Measurements from ENCODE around the gene CD109. TPM values are rescaled to one million over a fixed set of nuclear protein-coding genes. Genes with fewer than 3 reads are reported as not detected.

CD109 gene
- total and polyA plus RNA-seq, 11 donors: 1.9 to 30.5 (median 10.7) TPM

DNA sequence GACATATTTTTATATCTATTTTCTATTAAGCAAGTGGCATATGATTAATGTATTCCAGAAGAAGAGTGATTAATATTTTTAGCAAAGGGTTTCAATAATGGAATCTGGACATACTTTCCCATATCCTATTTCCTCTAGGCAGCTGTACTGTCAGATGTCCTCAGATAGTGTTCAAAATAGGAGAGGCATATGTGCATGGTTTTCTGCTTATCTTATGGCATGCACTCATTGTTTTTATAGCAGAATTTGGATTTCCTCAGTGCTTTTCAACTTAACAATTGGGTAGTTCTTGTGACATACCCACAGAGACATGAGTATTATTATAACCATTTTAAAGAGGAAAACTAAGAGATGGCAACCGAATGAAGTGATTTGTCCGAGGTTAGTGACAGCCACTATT lies 29.6 kb upstream of the CD109 start:
- DNase-seq (no peak), ATAC-seq (no peak)
- H3K27me3 ChIP-seq: no peaks in the 10 kb centered on the region
- no peaks in the 10 kb centered on the region for H3K36me3 ChIP-seq
- no peak overlapping the region for H3K4me3 ChIP-seq
- intact Hi-C loops (cut with DNase I): no loop called here
- H3K27ac ChIP-seq: no peak overlapping the region
- H3K4me1 ChIP-seq: no peaks in the 10 kb centered on the region
- no peaks in the 10 kb centered on the region for H3K9me3 ChIP-seq
- TF ChIP-seq POLR2A (IDR thresholded peaks at IDR 0.05): no peak
- TF ChIP-seq, protein P1, sequence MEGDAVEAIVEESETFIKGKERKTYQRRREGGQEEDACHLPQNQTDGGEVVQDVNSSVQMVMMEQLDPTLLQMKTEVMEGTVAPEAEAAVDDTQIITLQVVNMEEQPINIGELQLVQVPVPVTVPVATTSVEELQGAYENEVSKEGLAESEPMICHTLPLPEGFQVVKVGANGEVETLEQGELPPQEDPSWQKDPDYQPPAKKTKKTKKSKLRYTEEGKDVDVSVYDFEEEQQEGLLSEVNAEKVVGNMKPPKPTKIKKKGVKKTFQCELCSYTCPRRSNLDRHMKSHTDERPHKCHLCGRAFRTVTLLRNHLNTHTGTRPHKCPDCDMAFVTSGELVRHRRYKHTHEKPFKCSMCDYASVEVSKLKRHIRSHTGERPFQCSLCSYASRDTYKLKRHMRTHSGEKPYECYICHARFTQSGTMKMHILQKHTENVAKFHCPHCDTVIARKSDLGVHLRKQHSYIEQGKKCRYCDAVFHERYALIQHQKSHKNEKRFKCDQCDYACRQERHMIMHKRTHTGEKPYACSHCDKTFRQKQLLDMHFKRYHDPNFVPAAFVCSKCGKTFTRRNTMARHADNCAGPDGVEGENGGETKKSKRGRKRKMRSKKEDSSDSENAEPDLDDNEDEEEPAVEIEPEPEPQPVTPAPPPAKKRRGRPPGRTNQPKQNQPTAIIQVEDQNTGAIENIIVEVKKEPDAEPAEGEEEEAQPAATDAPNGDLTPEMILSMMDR (IDR thresholded peaks at IDR 0.05): no peak
- WGBS, 4 donors: 35 to 63% (median 53%) methylated on average over 2 of the region's 2 CpGs

DNA sequence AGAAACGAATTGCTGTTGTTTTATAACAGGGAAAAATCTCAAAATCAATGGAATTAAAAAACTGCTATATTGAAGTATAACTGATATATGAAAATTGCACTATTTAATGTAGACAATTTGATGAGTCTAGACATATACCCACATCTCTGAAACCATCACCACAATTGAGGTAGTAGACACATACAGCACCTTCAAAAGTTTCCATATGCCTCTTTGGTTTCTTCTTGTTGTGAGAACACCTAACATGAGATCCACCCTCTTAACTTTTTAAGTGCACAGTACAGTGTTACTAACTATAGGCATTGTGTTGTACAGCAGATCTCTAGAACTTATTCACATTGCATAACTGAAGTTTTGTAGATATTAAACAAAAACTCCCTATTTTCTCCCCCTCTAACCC lies 28.2 kb upstream of the CD109 start:
- H3K4me1 ChIP-seq: no peaks in the 10 kb centered on the region
- intact Hi-C loops (cut with DNase I): no loop called here
- no peaks in the 10 kb centered on the region for H3K36me3 ChIP-seq
- H3K4me3 ChIP-seq: no peak overlapping the region
- WGBS, 4 donors: 68 to 81% (median 77%) methylated on average over 1 of the region's 1 CpG
- DNase-seq (no peak), ATAC-seq (no peak)
- H3K9me3 ChIP-seq: no peaks in the 10 kb centered on the region
- H3K27me3 ChIP-seq: no peaks in the 10 kb centered on the region
- no peak overlapping the region for H3K27ac ChIP-seq
- TF ChIP-seq POLR2A (IDR thresholded peaks at IDR 0.05): no peak
- TF ChIP-seq, protein P1 (IDR thresholded peaks at IDR 0.05): no peak

DNA sequence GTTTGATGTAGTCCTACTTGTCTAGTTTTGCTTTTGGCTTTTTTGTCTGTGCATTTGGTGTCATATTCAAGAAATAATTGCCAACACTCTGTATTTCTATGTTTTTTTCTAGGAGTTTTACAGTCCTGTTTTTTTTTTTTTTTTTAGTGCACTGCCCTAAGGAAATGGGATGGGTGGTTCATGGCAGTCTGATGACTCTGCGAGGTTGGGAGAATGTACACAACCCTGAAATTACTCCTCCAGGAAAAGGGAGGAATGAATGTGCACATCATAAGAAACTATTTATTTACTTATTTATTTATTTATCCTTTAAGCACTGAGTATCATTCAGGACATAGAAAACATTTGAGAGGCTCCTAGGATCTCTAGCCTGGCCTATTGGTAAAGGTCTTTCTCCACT lies 27.0 kb upstream of the CD109 start:
- TF ChIP-seq, protein P1 (IDR thresholded peaks at IDR 0.05): no peak
- TF ChIP-seq POLR2A (IDR thresholded peaks at IDR 0.05): no peak
- ATAC-seq: no peak
- H3K4me1 ChIP-seq: no peaks in the 10 kb centered on the region

DNA sequence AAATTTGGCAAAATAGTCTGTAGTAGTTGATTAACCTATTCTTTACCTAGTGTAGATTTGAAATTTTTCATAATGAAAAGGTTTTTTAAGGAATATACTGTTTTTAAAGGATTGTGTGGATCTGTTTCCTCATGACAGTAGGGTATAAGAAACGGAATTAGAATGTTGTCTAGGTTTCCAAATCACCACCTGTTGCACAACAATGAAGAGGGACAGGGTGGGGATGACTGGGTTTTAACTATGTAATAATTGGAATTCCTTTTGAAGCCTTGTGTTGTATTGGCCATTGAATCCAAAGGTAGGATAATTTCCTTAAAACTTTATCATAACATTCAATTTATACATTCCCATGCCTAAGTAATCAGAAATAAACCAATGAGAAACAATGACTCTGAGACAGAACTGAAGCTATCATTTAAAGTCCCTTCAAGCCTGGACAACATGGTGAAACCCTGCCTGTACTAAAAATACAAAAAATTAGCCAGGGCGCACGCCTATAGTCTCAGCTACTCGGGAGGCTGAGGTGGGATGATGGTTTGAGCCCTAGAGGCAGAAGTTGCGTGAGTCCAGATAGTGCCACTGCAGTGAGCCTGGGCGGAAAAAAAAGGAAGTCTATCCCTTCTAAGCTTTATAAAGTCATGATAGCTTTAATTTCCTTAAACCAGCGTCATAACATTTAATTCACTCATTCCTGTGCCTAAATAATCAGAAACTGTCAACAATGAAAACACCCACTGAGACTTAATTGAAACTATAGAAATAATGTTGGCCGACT lies 23.9 kb upstream of the CD109 start:
- Histone ChIP-seq H3K27me3 (no peaks in the 10 kb centered on the region), H3K4me3 (no peak overlapping the region), H3K36me3 (no peaks in the 10 kb centered on the region), H3K4me1 (peaks cover 0 to 6% (median 0%) of the 10 kb centered on the region in 12 donors), H3K27ac (no peak overlapping the region), H3K9me3 (no peaks in the 10 kb centered on the region)
- no peak for TF ChIP-seq POLR2A (IDR thresholded peaks at IDR 0.05)
- TF ChIP-seq, protein P1 (IDR thresholded peaks at IDR 0.05): no peak
- ATAC-seq (no peak), DNase-seq (no peak)
- intact Hi-C loops (cut with DNase I): loop anchor here in 6 of 10 donors (5.0 to 10.0 kb wide), 3 partner anchors 1533 to 1543 kb away; partner anchors contain the start of gene COL12A1 (in 2 of the 6)
- WGBS, 4 donors: 83 to 87% (median 86%) methylated on average over 8 of the region's 8 CpGs

More for the DNA sequence above, 27.0 kb upstream of the CD109 start:
- no peaks in the 10 kb centered on the region for H3K9me3 ChIP-seq
- no peaks in the 10 kb centered on the region for H3K36me3 ChIP-seq
- H3K27ac ChIP-seq: no peak overlapping the region
- no peak for DNase-seq
- 68 to 95% (median 81%) methylated on average over 1 of the region's 1 CpG for WGBS, 4 donors
- no peaks in the 10 kb centered on the region for H3K27me3 ChIP-seq
- intact Hi-C loops (cut with DNase I): no loop called here
- no peak overlapping the region for H3K4me3 ChIP-seq
